Uterine smooth muscle cell (primary cell): ENCODE results near the gene CHCHD6. TPM values are rescaled to one million over a fixed set of nuclear protein-coding genes. Genes with fewer than 3 reads are reported as not detected.

Experiments
- total RNA-seq: library from RNA; depleted of rRNA; stranded (reverse); fragments of >200 nt; gene quantifications from 2 replicates; pipeline ENCODE4 v1.2.3, GENCODE V29; 2014

Gene CHCHD6
- 15.1 and 18.5 TPM in 2 replicates for total RNA-seq

GRCh38 chr3:126703512-126704493 lies at the start of gene CHCHD6:
TSS of gene CHCHD6 (plus strand) at chr3:126704240. CDS start at chr3:126704313, 73 bp downstream.

GRCh38 chr3:126654571-126655383 lies 49.3 kb upstream of the CHCHD6 start, which contains the start of gene TXNRD3:
TSS of gene TXNRD3 (minus strand) at chr3:126655124.

DNA sequence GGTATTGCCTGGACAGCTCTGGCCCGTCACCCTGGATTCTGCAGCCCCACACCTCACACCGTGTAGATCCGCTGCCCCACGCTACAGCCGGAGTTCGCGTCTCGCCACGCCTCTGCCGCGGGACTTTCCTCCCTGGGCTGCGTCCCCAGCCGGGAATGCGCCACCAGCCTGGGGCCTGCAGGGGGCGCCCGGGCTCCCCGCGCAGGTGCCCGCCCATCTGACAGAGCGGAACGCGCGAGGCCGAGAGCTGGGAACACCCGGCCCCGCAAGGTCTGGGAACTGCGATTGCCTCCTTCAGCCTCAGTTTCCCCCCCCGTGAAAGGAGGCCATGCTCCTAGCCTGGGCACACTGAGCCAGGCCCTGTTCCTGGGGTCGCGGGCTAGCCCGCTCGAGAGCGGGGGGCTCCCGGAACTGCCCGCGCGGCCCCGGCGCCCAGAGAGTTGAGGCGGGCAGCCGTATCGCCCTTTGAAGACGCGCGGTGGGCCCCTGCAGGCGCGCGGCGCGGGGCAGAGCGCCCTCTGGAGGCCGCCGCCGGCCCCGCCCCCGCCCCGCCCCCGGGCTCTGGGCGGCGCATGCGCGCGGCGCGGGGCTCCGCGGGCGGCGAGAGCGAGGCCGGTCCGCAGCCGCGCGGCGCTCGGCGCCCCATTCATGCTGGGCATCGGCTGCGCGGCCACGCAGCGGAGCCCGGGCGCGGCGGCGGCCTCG lies 278.6 kb downstream of the CHCHD6 start, which contains the start of gene PLXNA1:
Gene PLXNA1, plus strand, starts transcription at position 645 of the 705 bp plus-strand sequence. CDS start 5,479 bp downstream, outside the sequence.

Other genes starting within 250 kb of the CHCHD6 start
- gene ZXDC, start 228.3 kb upstream of the CHCHD6 start, total RNA-seq: 24.1 and 29.5 TPM in 2 replicates
- gene UROC1, start 186.5 kb upstream of the CHCHD6 start, total RNA-seq: not detected in 2 replicates
- gene CHST13, start 180.1 kb upstream of the CHCHD6 start, total RNA-seq: not detected in 2 replicates
- not detected in 2 replicates for gene C3orf22, start 145.3 kb upstream of the CHCHD6 start, total RNA-seq
- 8.6 and 10.2 TPM in 2 replicates for gene TXNRD3, start 49.1 kb upstream of the CHCHD6 start, total RNA-seq